ENCODE data around the gene DNM3. TPM values are rescaled to one million over a fixed set of nuclear protein-coding genes. Genes with fewer than 3 reads are reported as not detected.

Gene DNM3
- total RNA-seq, 1 experiment from 2014 or later = 0.71 TPM

- H3K4me1 ChIP-seq (ENCODE audit: insufficient read depth, low read length, poor library complexity, severe bottlenecking) = no peaks in the 10 kb centered on the region
- CTCF ChIA-PET = no interaction called here
- no peak for TF ChIP-seq EZH2 (IDR thresholded peaks at IDR 0.05; ENCODE audit: borderline replicate concordance, low read depth, low read length, poor library complexity, severe bottlenecking)
- TF ChIP-seq CTCF (conservative IDR thresholded peaks at IDR 0.05; ENCODE audit: low read depth, low read length) = no peak
- intact Hi-C loops (cut with micrococcal nuclease; ENCODE audit: unreplicated experiment) = no loop called here
- BruUV-seq (replicated peaks) = no TSS peak
- H3K36me3 ChIP-seq (ENCODE audit: insufficient read depth, low read length, poor library complexity, severe bottlenecking) = no peaks in the 10 kb centered on the region
- POLR2A ChIA-PET (ENCODE audit: low non-redundant PET) = no interaction called here
- H3K27me3 ChIP-seq (replicated peaks; ENCODE audit: insufficient read depth, low read depth, low read length, poor library complexity) = no peaks in the 10 kb centered on the region
- H3K9me3 ChIP-seq (ENCODE audit: low read depth, low read length, poor library complexity, severe bottlenecking) = no peaks in the 10 kb centered on the region
- DNase-seq (ENCODE audit: low spot score) = no peak
- no peak overlapping the region for H3K27ac ChIP-seq (ENCODE audit: low read depth, low read length, poor library complexity, severe bottlenecking)
- H3K4me3 ChIP-seq (ENCODE audit: low read depth, low read length, poor library complexity, severe bottlenecking) = no peak overlapping the region
Measured at GRCh38 chr1:172236958-172237357, 395.7 kb downstream of the DNM3 start.

GRCh38 chr1:172238158-172238557, 396.9 kb downstream of the DNM3 start:
- Histone ChIP-seq H3K36me3 (ENCODE audit: insufficient read depth, low read length, poor library complexity, severe bottlenecking) (no peaks in the 10 kb centered on the region), H3K4me1 (ENCODE audit: insufficient read depth, low read length, poor library complexity, severe bottlenecking) (no peaks in the 10 kb centered on the region), H3K27ac (ENCODE audit: low read depth, low read length, poor library complexity, severe bottlenecking) (no peak overlapping the region), H3K27me3 (replicated peaks; ENCODE audit: insufficient read depth, low read depth, low read length, poor library complexity) (no peaks in the 10 kb centered on the region), H3K9me3 (ENCODE audit: low read depth, low read length, poor library complexity, severe bottlenecking) (no peaks in the 10 kb centered on the region), H3K4me3 (ENCODE audit: low read depth, low read length, poor library complexity, severe bottlenecking) (no peak overlapping the region)
- intact Hi-C loops (cut with micrococcal nuclease; ENCODE audit: unreplicated experiment) = no loop called here
- TF ChIP-seq EZH2 (IDR thresholded peaks at IDR 0.05; ENCODE audit: borderline replicate concordance, low read depth, low read length, poor library complexity, severe bottlenecking) (no peak), CTCF (conservative IDR thresholded peaks at IDR 0.05; ENCODE audit: low read depth, low read length) (no peak)
- CTCF ChIA-PET = no interaction called here
- no peak for DNase-seq (ENCODE audit: low spot score)
- POLR2A ChIA-PET (ENCODE audit: low non-redundant PET) = no interaction called here
- no TSS peak for BruUV-seq (replicated peaks)

GRCh38 chr1:172238965-172239364, 397.7 kb downstream of the DNM3 start:
- ChIA-PET POLR2A (ENCODE audit: low non-redundant PET) (no interaction called here), CTCF (no interaction called here)
- intact Hi-C loops (cut with micrococcal nuclease; ENCODE audit: unreplicated experiment) = no loop called here

More at GRCh38 chr1:172238965-172239364, 397.7 kb downstream of the DNM3 start:
- TF ChIP-seq EZH2 (IDR thresholded peaks at IDR 0.05; ENCODE audit: borderline replicate concordance, low read depth, low read length, poor library complexity, severe bottlenecking) = no peak
- no peak for TF ChIP-seq CTCF (conservative IDR thresholded peaks at IDR 0.05; ENCODE audit: low read depth, low read length)
- H3K9me3 ChIP-seq (ENCODE audit: low read depth, low read length, poor library complexity, severe bottlenecking) = no peaks in the 10 kb centered on the region
- H3K36me3 ChIP-seq (ENCODE audit: insufficient read depth, low read length, poor library complexity, severe bottlenecking) = no peaks in the 10 kb centered on the region
- DNase-seq (ENCODE audit: low spot score) = no peak
- H3K4me3 ChIP-seq (ENCODE audit: low read depth, low read length, poor library complexity, severe bottlenecking) = no peak overlapping the region
- H3K27ac ChIP-seq (ENCODE audit: low read depth, low read length, poor library complexity, severe bottlenecking) = no peak overlapping the region
- no TSS peak for BruUV-seq (replicated peaks)
- H3K4me1 ChIP-seq (ENCODE audit: insufficient read depth, low read length, poor library complexity, severe bottlenecking) = no peaks in the 10 kb centered on the region
- H3K27me3 ChIP-seq (replicated peaks; ENCODE audit: insufficient read depth, low read depth, low read length, poor library complexity) = no peaks in the 10 kb centered on the region

Measured in A673 (cell line).